HCT116 (cell line): ENCODE data around the gene PSEN2.

Source experiments
- CEBPB ChIP-seq: IDR thresholded peaks from 2 replicates; pipeline ENCODE4 v1.6.1; 2012; ENCODE audit warnings: low read depth
- CTCF ChIP-seq, 3 experiments: fragments of 200-600 bp in 1 of 3; sonication (generic) in 1 of 3; IDR thresholded peaks in 2 of 3; conservative IDR thresholded peaks in 1 of 3; 2 replicates each; pipeline ENCODE4 v1.5.1; 2012 to 2017; ENCODE audit warnings: low read depth in 2 of 3, low read length in 2 of 3, antibody characterized with exemption in 1 of 3, borderline replicate concordance in 1 of 3, control low read depth in 1 of 3, mild to moderate bottlenecking in 1 of 3, mixed read lengths in 1 of 3, mixed run types in 1 of 3, moderate library complexity in 1 of 3; ENCODE audit not compliant: insufficient read depth in 1 of 3
- EZH2 ChIP-seq: fragments of 200-600 bp; sonication (generic); IDR thresholded peaks from 2 replicates; pipeline ENCODE4 v1.6.1; 2017; ENCODE audit warnings: antibody characterized with exemption, mixed run types
- EZH2phosphoT487 ChIP-seq: fragments of 200-600 bp; IDR thresholded peaks from 2 replicates; pipeline ENCODE4 v1.6.1; 2018; ENCODE audit warnings: antibody characterized with exemption, borderline replicate concordance
- POLR2A ChIP-seq: IDR thresholded peaks from 2 replicates; pipeline ENCODE4 v1.7.0; 2011; ENCODE audit warnings: borderline replicate concordance; ENCODE audit not compliant: insufficient read depth, insufficient read length; ENCODE audit errors: extremely low read depth
- RAD21 ChIP-seq: IDR thresholded peaks from 2 replicates; pipeline ENCODE4 v1.6.1; 2012; ENCODE audit warnings: low read depth, mild to moderate bottlenecking
- SIN3A ChIP-seq: IDR thresholded peaks from 2 replicates; pipeline ENCODE4 v1.6.1; 2012; ENCODE audit warnings: low read depth
- SP1 ChIP-seq: IDR thresholded peaks from 2 replicates; pipeline ENCODE4 v1.6.1; 2012; ENCODE audit warnings: low read depth
- SRF ChIP-seq: IDR thresholded peaks from 2 replicates; pipeline ENCODE4 v1.6.1; 2012; ENCODE audit warnings: low read depth
- YY1 ChIP-seq: IDR thresholded peaks from 2 replicates; pipeline ENCODE4 v1.6.1; 2011; ENCODE audit warnings: low read length, low read depth, moderate library complexity, mild to moderate bottlenecking; ENCODE audit not compliant: insufficient replicate concordance; ENCODE audit errors: extremely low read depth
- ZFX ChIP-seq: fragments of 450-650 bp; IDR thresholded peaks from 2 replicates; pipeline ENCODE4 v1.6.1; 2017
- ZNF274 ChIP-seq: fragments of 200-500 bp; sonication (Bioruptor generic); IDR thresholded peaks from 2 replicates; pipeline ENCODE4 v1.6.1; 2014; ENCODE audit warnings: mild to moderate bottlenecking, low read depth, low read length, inconsistent platforms

- TF ChIP-seq CTCF (IDR thresholded peaks at IDR 0.05 in 2 of 3, conservative IDR thresholded peaks at IDR 0.05 in 1 of 3; ENCODE audit: borderline replicate concordance in 1 of 3, insufficient read depth in 1 of 3, low read depth in 2 of 3, low read length in 2 of 3) (no peak), ZNF274 (no peak), EZH2phosphoT487 (no peak), RAD21 (no peak), SIN3A (no peak), YY1 (no peak), SP1 (no peak), EZH2 (no peak), CEBPB (no peak), POLR2A (no peak), SRF (no peak), ZFX (no peak)
Measured at GRCh38 chr1:226825746-226826100, 44.7 kb upstream of the PSEN2 start.
